Bronchial epithelial cell (primary cell): ENCODE measurements around the gene ADAMTS2. TPM values are rescaled to one million over a fixed set of nuclear protein-coding genes. Genes with fewer than 3 reads are reported as not detected.
"Not testable (repeated sequence)": the region's sequence is repeated elsewhere in the genome, so short reads cannot be mapped to it uniquely, and the experiment has no call there.

Experiments used
- DNase-seq: peaks from one replicate; pipeline ENCODE4 v3.0.0-alpha.2; 2010; ENCODE audit warnings: low read depth
- FAIRE-seq: peaks from 2 replicates; lab custom pipeline; 2011; peaks lifted over from hg19 to GRCh38; lab: Jason Lieb, UNC
- H3K27me3 ChIP-seq: 2 replicates; pipeline ENCODE4 v1.5.1; 2011; ENCODE audit warnings: low read length; ENCODE audit not compliant: control insufficient read depth, insufficient read depth
- H3K36me3 ChIP-seq: 2 replicates; pipeline ENCODE4 v1.5.1; 2011; ENCODE audit warnings: low read length; ENCODE audit not compliant: control insufficient read depth, insufficient read depth
- H3K4me3 ChIP-seq: 2 replicates; pipeline ENCODE4 v1.5.1; 2011; ENCODE audit warnings: mild to moderate bottlenecking, low read depth, low read length, control low read depth
- CTCF ChIP-seq: IDR thresholded peaks from 2 replicates; pipeline ENCODE4 v1.5.1; 2011; ENCODE audit warnings: mild to moderate bottlenecking, moderate library complexity, low read length, control low read depth, inconsistent platforms; ENCODE audit not compliant: insufficient read depth, severe bottlenecking
- total RNA-seq: library from RNA; depleted of rRNA; stranded (reverse); fragments of >200 nt; gene quantifications from 2 replicates; pipeline ENCODE4 v1.2.1, GENCODE V29; 2014

Gene ADAMTS2
- total RNA-seq, 1 donor from 2014 or later, result 0.26 TPM

- DNase-seq, result no peak
- no peak for TF ChIP-seq CTCF
- FAIRE-seq, result no peak
Measured at GRCh38 chr5:179327021-179327735, 18.1 kb downstream of the ADAMTS2 start.

GRCh38 chr5:179326122-179326927, 18.9 kb downstream of the ADAMTS2 start:
- no peak overlapping the region for H3K4me3 ChIP-seq
- no peak for FAIRE-seq
- TF ChIP-seq CTCF, result no peak
- H3K27me3 ChIP-seq, result no peaks in the 10 kb centered on the region
- no peaks in the 10 kb centered on the region for H3K36me3 ChIP-seq
- DNase-seq, result no peak

More at GRCh38 chr5:179327021-179327735, 18.1 kb downstream of the ADAMTS2 start:
- Histone ChIP-seq H3K27me3 (no peaks in the 10 kb centered on the region), H3K4me3 (no peak overlapping the region), H3K36me3 (no peaks in the 10 kb centered on the region)

- DNase-seq, result no peak
- H3K4me3 ChIP-seq, result no peak overlapping the region
- TF ChIP-seq CTCF, result no peak
- FAIRE-seq, result no peak
- no peaks in the 10 kb centered on the region for H3K36me3 ChIP-seq
- H3K27me3 ChIP-seq, result no peaks in the 10 kb centered on the region
Measured at GRCh38 chr5:179325296-179326031, 19.8 kb downstream of the ADAMTS2 start.

- DNase-seq, result no peak
- TF ChIP-seq CTCF, result no peak
- Histone ChIP-seq H3K4me3 (no peak overlapping the region), H3K36me3 (no peaks in the 10 kb centered on the region), H3K27me3 (no peaks in the 10 kb centered on the region)
- no peak for FAIRE-seq
Measured at GRCh38 chr5:179324760-179325295, 20.4 kb downstream of the ADAMTS2 start.

DNA sequence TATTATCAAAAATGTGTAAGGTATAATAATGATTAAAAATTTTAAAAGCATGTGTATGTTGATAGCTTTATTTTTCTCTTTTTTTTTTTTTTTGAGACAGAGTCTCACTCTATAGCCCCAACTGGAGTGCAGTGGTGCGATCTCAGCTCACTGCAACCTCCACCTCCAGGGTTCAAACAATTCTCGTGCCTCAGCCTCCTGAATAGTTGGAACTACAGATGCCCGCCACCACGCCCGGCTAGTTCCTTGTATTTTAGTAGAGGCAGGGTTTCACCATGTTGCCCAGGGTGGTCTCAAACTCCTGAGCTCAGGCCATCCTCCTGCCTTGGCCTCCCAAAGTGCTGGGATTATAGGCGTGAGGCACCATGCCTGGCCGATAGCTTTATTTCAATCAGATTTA, 20.9 kb downstream of the ADAMTS2 start:
- H3K27me3 ChIP-seq, DNase-seq, FAIRE-seq, H3K4me3 ChIP-seq, H3K36me3 ChIP-seq: not testable (repeated sequence)
